T-helper 1 cell treated with Interleukin-12 subunit alpha and Interleukin-12 subunit beta and Interleukin-4 antibody, amounts not matched to agents 30 ng/mL and 1 ng/mL, for 36 hours (primary cell): ENCODE results near the gene CLSTN2. TPM values are rescaled to one million over a fixed set of nuclear protein-coding genes. Genes with fewer than 3 reads are reported as not detected.

ENCODE experiments used
- intact Hi-C: fragments of 100-400 bp; cut with micrococcal nuclease; formaldehyde crosslinking; loops from one replicate; pipeline ENCODE4 v1.15.1; 2024
- total RNA-seq: library from RNA; stranded (reverse); gene quantifications from 2 replicates; pipeline ENCODE4 v1.2.3, GENCODE V29; 2022

The CLSTN2 gene
- 0.05 TPM in 1 of 2 replicates, not detected in the other for total RNA-seq

DNA sequence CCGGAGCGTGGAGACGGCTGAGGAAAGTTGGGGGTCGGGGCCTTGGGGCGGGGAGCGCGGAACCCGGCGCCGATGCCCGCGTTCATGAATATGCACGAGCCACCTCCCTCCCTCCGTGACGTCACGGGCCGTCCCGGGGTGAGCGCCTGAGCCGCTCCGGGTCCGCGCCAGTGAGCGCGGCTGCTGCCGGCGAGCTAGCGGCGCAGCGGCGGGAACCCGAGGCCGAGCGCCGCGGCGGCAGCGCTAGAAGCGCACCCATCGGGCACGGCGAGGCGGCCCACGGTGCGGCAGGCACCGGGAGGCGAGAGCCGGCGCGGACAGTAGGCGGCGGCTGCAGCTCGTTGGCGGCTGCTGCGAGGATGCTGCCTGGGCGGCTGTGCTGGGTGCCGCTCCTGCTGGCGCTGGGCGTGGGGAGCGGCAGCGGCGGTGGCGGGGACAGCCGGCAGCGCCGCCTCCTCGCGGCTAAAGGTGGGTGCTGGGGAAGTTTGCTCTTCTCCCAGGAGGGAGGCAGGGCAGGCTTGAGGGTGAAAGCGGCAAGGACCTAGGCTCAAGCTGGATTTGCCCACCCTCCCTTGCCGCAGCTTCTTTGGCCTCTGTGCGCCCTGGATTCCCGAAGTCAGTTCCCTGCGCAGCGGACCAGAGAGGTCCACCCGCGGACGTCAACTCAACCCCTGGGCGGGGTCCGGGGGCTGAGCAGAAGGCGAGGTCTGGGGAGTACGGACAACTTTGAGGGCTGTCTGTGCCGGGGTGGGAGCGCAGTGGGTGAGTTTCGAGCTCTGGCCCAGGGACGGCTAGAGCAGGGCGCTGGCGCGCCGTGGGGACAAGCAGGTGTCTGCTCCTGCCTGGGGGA, at the start of gene CLSTN2:
Gene CLSTN2 (plus strand): TSS at position 170 of the 850 bp plus-strand sequence.
- intact Hi-C loops = loop anchor here (5.0 kb wide), 1 partner anchor 508 kb away; no protein-coding TSS in a partner anchor

DNA sequence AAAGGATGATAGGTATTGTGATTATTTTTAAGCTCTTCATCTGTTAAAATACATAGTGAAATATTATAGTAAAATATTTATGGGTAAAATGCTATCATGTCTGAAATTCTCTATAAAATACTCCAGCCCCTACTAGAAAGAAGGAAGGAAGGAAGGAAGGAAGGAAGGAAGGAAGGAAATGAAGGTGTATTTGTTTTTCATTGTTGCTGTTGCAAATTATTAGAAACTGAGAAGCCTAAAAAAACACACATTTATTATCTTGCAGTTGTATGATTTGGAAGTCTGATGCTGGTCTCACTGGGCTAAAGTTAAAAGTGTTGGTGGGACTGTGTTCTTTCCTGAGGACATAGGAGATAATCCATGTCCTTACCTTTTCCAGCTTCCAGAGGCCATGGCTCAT, 47.6 kb upstream of the CLSTN2 start:
- intact Hi-C loops = no loop called here

DNA sequence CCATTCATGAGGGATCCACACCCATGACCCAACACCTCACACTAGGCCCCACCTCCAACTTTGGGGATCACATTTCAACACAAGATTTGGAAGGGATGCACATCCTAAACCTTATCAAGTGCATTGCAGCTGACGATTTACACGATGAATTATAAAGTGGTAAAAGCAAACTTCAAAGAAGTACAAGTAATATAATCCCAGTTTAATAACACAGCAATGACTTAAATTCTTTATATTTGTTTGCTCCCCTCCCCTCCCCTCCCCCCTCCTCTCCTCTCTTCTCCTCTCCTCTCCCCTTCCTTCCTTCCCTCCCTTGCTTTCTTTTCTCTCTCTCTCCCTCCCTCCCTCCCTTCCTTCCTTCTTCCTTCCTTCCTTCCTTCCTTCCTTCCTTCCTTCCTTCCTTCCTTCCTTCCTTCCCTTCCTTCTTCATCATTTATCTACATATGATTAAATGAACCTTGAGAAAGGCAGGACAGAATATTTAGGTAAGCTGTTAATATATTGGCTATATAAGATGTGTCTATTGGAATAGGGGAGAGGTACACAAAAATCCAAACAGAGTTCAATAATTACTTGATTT, 46.3 kb upstream of the CLSTN2 start:
- intact Hi-C loops = no loop called here

DNA sequence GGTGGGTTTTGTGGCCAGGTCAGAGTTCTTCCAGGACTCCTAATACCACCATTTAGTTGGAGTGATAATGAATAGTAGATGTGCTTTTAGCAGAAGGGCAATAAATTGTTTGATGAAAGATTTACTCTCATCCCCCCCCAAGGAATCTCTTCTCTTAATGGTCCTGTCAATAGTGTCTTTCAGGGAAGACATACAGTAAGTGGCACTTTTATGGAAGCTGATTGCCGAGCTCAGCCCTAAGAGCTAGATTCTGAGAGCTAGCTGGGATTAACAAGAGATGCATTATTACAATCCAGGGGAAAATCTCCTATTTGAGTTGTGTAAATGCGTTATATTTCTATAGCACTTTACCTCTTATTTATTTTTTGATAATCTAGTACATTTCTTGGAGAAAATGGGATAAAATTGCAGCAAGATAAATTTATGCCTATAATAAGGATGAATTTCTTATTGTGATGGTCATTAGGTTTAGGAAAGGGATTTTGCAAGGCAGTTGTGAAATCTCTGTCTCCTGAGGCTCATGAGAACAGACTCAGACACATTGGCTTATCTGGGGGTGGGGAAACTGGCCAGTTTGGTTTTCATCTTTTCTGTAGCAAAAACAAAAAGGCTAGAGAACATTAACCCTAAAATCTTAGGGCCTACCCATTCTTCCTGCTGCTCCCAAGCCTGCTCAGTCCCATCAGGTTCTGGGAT, 41.6 kb upstream of the CLSTN2 start:
- intact Hi-C loops = no loop called here

DNA sequence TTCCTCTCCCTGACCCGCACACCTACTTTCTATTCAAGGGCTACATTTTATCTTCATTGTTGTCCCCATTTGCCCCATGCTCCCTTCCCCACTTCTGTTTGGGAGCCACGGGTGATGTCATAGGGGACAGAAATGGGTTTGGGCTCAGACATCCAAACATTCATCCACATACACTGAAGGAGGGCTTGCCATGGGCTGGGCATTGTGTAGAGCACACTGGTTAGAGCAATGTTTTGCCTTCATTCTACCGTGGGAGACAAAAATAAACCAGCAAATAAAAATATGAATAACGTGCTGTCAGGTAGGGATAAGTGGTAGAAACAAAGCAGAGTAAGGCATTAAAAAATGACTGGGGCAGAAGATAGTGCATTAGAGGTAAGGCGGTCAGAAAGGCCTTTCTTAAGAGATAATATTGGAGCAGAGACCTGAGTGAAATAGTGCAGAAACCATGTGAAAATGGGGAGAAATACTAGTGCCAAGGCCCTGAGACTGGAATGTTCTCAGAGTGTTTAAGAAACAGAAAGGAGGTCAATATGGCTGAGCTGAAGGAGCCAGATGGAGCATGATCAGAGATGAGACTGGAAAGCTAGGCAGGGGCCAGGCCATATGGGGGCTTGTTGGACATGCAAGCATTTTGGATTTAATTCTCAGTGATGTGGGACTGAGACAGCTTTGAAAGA, 40.9 kb upstream of the CLSTN2 start:
- intact Hi-C loops = no loop called here

DNA sequence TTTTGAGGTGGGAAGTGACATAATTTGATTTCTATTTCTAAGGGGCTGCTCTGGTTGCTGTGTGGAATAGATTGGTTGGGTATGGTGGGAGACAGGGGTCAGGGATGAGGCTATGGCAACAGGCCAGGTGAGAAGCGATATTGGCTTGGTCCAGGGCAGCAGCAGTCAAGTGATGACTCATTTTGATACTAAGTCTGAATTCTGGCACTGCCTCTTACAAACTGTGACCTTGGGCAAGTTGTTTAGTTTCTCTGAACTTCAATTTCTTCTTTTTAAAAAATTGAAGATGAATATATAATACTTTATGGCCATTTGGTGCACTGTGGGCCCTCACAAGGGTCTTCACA, 40.4 kb upstream of the CLSTN2 start:
- intact Hi-C loops = no loop called here

DNA sequence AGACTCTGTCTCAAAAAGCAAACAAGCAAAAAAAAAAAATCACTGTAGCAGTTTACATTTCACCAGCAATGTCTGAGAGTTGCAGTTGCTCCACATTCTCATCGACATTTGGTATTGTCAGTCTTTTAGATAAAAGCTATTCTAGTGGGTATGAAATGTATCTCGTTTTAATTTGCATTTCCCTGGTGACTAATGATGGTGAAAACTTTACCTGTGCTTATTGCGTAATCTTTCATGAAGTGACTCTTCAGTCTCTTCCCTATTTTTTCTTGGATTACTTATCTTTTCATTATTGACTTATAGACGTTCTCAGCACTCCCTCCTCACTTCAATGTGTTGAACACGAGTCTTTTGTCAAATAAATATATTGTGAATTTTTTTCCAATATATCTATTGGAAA, 37.2 kb upstream of the CLSTN2 start:
- intact Hi-C loops = no loop called here

DNA sequence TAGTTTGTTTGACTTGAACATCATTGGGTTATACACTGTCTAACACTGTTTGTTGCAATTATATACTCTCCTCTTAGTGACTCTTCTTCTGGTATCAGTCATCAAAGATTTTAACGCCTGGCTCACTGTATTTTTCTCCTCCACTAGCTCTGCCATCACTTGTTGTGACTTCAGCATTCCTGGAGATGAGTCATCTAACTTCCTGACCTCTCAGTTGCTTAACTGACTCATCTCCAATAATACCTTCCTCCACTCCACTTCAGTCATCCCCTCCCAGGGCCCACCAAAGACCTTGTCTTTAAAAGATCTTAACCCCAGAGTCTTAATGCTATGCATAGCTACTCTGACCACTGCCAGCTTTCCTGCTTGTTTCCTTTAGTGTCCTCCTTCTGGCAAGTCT, 28.6 kb upstream of the CLSTN2 start:
- intact Hi-C loops = no loop called here

DNA sequence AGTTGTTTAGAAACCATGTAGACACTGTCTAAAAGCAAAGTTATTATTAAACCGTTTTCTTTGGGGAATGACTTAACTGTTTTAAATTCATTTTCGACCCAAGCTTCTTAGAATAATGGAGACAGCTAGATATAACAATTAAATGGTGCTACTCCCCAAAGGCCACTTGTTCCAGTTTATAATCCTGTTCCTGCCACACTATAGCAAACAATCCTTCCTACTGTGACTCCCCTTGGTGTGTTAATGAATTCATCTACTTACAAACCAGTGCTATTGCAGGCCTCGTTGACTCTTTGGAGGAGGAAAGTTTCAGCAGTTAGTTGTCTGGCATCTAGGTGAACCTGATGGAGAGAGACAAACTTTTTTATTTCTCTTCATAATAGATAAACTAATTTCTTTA, 25.2 kb upstream of the CLSTN2 start:
- intact Hi-C loops = no loop called here

DNA sequence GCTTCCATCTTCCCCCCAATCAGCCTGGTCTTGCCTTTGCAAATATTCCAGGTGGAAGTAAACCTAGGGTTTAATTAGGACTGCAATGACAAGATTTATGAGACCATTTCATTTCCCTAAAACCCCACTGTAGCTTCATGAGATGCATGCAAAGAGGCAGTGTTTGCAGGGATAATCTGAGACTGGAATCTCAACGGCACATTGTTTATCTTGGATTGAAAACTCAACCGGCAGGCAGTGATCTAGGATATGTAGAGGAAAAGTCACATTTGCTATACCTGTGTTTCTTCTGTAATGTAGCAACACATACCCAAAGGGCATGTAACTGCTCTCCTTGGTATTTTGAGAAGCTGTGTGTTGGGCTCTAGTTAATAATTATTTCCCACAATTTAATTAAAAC, 18.7 kb upstream of the CLSTN2 start:
- intact Hi-C loops = no loop called here

DNA sequence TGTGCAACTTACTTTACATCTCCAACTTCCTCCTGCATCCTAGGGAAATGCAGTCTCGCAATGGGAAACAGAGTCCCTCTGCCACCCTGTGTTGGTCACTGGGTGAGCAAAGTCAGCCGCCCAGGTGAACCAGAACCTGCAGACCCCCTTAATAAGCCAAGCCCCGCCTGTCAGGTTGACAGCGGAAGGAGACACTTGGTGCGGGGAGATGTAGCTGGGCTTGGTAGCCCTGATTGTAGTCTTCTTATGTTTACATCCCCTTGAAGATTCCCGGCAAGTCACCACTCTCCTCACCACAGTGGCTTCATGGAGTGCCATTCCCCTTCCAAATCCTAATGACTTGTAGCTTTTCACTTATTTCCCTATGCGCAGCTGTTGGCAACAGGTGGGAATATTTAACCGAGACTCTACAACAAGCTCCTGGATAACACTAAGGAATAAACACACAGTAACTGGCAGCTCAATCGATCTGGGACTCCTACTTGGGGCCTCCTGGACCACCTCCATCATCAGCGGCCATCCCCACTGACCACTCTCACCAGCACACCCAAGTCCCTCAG, 17.7 kb upstream of the CLSTN2 start:
- intact Hi-C loops = no loop called here

DNA sequence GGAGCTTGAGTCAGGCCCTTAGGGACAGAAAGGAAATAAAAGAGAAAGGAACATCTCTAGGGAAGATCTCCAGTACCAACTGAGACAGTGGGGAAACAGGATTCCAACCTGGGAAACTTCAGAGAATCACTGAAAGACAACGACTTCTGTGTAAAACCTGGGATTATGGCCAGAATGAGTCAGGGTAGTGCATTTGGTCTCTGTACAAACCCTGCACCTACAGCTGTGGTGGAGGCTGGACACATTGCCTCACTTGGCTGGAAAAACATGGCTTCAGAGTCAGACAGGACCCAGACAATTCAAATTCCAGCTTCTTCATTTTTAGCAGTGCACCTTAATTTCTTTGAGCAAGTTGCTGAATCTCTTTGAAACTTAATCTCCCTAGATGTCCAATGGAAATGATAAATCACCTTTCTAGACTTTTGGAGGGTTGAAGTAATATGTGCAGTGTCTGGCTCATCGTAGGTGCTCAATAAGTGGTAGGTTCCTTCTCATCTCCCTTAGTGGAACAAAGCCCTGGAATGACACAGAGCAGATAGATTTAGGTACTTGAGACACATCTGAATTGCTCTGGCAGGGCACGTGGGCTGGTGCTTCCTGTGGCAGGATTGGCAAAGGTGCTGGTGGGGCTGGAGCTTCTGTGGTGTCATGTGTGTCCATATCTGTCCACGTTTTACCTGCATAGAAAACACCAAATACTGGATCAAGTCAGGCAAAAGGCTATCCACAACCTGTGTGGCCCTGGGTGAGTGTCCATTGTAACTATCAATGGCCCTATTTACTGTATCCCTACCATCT, 6.1 kb upstream of the CLSTN2 start:
- intact Hi-C loops = no loop called here

DNA sequence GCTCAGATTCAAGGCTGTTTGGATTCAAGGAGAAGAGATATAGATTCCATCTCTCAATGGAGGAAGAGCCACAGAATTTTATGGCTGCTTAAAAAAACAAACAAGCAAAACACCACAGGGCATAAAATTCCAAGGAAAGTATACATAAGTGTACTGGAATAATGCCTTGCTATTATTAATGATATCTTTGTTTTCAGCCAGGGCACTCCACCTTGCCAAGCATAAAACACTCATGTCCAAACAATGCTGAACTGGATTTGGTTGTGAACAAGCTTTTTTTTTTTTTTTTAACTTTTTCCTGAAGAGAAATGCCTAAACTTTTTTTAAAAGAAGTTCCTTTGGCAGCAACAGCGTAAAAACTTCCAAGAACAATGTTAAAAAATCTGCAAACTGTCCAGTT, 4.8 kb upstream of the CLSTN2 start:
- intact Hi-C loops = no loop called here

DNA sequence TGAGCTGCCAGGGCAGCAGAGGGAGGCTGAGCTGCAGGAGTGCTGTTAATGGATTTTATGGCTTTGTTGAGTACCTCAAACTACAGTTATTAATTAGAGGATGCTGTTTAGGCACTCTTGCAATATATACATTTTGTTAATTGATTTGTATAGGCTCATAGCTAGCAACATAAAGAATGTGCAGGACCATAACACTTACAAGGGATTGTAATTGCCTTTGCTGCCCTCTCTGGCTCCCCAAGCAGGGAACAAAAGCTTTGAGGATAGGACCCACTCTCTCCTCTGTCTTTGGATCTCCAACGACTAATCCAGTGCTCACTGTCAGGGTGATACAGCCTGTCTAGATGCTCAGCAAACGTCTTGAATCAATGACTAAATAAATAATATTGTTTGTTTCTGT, 1.2 kb upstream of the CLSTN2 start:
- intact Hi-C loops = no loop called here

DNA sequence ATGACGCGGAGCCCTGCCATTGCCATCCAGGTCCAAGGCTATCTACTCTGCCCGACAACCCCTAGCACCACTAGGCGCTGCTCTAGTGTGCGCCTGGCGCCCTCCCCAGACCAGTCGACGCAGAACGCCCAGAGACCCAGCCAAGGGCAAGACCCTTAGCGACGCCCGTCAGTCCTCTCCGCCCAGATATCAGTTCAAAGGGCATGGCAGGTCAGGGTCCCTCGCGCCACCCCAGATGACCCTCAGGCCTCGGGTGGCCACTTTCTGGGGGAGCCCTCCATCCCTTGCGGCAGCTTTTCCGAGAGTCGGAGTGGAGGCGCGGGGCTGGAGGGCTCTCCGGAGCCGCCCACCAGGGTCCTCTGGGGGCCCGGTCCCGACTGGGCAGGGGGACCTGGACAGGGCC, 371 bp upstream of the CLSTN2 start:
- intact Hi-C loops = loop anchor here (5.0 kb wide), 1 partner anchor 507 kb away; no protein-coding TSS in a partner anchor

DNA sequence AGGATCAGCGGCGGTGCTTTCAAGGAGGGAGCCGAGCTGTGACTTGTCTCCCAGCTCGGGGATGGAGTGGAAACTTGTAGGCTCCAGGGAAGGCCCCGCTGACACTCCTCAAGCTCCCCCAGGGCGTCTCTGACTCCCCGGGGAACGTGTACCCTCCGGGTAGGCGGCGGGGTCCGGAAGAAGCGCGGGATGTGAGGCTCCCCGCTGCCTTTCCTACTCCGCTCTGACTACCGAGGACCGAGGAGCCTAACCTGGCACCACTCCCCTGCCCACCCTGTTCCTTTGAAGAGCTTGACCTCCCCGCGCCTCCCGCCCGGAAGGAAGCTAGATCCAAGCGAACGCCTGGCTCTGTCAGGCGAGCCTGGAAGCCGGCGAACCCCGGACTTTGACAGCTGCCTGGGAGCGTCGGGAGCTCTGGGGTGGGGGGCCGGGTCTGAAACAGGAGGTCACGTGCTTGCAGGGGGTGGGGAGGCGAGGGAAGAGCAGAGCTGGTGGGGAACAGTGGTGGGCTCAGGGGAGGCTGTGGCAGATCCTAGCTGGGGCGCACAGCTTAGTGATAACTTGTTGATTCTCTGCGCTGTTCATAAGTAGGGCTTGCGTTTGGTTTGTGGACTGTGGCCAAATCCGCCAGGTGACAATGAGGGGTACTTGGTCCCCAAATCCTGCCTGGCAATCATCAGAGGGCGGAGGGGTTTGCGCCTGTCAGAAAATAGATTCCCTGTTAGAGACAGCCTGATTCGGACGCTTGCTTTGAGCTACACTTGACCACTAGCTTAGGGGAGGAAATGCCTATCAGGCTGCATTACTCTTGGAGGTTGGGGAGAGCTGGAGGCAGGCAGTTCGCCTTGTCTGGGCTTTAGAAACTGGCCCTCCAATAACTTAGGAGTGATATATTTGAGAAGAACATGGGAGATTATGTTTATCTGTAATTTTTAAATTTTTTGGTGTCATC, 1.2 kb downstream of the CLSTN2 start:
- intact Hi-C loops = loop anchor here (5.0 kb wide), 1 partner anchor 509 kb away; no protein-coding TSS in a partner anchor

DNA sequence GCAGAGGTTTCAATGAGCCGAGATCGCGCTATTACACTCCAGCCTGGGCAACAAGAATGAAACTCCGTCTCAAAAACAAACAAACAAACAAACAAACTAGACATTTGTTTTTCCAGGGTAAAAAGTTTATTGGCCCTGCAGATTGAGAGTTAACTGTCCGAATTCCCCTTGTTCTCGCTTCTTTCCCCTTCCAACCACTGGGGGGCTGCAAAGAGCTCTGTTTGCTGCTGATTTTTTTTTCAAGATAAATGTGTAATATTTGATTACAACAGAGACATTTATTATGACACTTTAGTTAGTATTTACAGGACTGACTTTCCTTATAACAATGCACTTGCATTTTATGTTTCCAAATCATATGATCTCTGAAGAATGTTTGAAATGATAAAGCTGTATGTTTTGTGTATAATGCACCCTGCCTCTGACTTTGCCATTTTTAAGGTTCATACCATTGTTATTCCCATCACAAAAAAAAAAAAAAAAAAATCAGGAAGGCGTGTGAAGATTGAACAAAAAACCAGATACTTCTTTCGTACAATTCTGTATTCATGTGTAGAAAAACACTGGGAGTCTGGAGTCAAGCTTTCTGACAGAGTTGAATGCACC, 2.8 kb downstream of the CLSTN2 start:
- intact Hi-C loops = loop anchor here (1.0 to 5.0 kb wide), 2 partner anchors 510 to 926 kb away; no protein-coding TSS in a partner anchor

DNA sequence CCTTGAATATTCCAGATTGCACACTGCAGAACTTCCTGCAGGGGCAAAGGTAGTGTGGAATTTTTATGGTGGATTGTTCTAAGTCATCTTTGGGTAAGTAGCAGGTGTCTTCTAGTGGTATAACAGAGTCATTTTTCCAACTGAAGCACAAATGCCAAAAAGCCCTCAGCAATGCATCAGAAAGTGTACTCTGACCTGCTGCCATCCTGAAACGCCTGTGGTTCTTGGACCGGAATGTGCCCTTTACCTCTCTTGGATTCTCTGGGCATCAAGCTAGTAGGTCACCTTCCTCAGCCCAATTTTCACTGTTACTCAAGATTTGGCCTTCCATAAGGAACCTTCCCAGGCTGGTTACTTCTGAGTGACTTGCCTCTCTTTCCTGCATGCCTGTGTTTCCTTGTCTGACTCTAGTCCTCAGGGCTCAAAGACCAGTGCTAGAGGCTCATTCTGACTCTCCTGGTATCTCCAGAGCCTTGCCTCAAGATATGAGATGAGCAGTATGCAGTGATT, 4.8 kb downstream of the CLSTN2 start:
- intact Hi-C loops = loop anchor here (5.0 kb wide), 1 partner anchor 512 kb away; no protein-coding TSS in a partner anchor

DNA sequence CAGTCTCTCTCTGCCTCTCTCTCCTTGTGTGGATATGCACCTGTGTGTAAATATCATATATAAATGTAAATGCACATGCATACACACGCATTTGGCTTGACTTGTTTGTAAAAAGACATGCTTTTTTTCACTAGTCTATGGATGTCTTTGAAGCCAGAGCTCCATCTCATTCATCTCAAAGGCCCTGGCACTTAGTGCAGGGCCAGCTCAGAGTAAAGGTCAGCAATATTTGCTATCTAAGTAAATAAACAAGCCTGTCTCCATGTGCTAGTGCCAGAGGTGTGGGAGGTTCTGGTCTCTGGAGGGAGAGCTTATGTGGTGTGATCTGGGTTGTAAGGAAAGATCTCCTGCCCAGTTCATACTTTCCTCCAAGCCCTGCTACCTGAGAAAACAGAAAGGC, 5.6 kb downstream of the CLSTN2 start:
- intact Hi-C loops = no loop called here
